Stimulated activated CD4-positive, alpha-beta T cell treated with anti-CD3 and anti-CD28 coated beads, TNF-alpha, amount 100 ng/mL, for 24 hours (primary cell): ENCODE results near the gene PCYT1A.
"Not testable (repeated sequence)": the region's sequence is repeated elsewhere in the genome, so short reads cannot be mapped to it uniquely, and the experiment has no call there.

ENCODE experiments used
- DNase-seq, 3 experiments: peaks; one replicate each; pipeline ENCODE4 v3.0.0-alpha.2; 2020; ENCODE audit warnings: low read depth in 3 of 3

PCYT1A gene

DNA sequence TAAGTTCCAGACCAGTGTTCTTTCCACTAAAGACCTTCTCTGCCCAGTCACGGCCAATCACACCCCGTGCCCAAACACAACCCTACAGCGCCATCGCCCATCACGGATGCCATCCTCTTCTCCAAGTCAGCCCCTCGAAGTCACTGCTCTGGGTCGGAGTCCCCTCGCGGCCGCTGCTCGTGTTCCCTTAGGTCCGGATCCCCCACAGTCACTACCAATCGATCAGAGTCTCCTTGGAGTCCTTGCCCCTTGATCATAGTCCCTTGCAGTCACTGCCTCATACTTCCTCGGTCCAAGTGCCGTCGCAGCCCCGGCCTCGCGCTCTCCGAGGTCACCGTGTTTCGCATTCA, 461 bp downstream of the PCYT1A start:
- DNase-seq, result no peak

DNA sequence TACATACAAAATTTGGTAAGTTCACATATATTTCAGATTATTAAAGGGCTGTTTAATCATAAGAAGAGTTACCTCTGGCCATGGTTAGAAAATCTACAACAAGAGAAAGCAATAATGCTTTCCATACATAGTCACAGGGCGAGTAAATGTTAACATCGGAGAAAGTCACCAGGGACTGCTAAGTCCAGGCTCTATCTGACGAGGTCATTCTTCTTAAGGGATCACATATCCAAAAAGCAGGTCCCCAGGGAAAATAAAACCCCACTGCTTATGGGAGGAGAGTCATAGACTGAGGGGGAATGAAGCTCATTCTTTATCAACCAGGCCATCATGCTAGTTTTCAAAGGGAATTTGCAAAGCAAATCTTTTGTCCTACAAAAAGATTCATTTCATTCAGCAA, 3.1 kb downstream of the PCYT1A start:
- no peak for DNase-seq

DNA sequence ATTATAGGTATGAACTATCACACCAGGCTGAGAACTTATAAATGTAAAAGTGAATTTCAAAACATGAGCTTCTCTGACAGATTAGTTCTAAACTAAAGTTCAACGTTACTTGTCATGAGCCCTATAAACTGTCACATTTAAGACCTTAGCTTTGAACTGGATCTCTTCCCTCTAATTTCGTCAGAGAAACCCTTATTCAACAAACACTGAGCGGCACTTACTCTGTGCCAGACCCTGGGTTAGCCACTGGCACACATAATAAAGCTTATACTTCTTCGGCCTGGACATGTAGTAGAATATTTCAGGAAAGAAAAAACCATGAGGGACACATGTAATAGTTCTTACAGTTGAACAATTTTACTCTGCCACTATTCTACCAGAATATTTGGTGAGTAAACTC, 5.6 kb downstream of the PCYT1A start:
- no peak for DNase-seq

DNA sequence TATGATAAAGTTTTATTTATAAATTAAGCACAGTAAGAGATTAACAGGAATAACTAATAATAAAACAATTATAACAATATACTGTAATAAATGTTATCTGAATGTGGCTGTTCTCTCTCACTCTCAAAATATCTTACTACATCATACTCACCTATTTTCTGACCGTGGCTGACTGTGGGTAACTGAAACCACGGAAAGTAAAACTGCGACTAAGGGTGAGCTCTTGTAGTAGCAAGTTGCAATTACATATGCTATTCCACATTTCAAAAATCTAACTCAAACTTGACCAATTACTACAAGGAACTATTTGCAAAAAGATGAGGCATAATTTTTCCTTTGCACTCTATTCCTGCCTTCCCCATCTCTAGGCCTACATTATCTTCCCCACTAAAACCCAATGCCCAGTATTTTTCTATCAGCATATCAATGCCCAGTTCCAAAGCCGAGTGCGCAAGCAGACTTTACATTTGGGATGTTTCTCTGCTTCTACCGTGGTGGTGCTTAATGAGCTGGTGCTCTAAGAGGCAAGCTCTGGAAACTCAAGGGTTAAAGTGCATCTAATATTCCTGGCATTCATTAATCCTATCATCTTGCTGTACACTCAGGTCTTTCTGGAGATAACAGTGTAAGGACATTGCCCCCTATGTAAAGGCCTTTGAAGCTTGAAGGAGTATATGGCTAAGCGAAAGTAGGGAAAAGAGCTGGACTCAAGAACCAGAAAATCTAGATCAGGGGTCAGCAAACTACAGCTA, 6.7 kb downstream of the PCYT1A start:
- DNase-seq, result no peak

DNA sequence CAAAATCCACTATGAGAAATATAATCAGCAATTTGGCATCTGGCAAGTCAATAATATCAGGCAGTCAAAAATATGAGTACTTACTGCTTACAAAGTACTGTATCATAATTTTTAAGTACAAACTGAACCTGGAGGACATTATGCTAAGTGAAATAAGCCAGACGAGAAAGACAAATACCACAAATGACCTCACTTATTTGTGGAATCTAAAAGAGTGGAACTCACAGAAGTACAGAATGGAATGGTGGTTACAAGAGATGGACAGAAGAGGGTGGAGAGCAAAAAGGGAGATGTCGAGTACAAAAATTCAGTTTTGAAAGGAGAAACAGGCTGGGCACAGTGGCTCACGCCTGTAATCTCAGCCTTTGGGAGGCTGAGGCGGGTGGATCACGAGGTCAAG, 12.4 kb downstream of the PCYT1A start:
- no peak for DNase-seq

DNA sequence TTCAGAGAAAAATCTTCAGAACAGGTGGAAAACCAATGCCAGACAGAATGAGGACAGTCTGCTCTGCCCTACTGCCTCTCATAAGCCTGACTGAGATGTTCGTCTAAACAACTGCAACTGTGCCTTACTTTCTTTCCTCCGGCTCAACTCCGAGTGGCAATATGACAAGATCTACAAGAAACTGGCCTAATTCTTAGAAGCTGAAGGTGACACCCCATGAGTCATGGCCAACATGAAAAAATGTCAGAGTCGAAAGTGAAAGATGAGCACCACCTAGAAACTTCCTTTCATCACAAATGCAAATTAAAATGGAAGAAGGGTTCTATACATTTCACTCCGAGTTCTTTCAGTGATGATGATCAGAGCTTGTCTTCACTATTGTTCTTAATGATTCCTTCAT, 12.9 kb downstream of the PCYT1A start:
- peak; percentile 40 to 66 (median 45) for DNase-seq

DNA sequence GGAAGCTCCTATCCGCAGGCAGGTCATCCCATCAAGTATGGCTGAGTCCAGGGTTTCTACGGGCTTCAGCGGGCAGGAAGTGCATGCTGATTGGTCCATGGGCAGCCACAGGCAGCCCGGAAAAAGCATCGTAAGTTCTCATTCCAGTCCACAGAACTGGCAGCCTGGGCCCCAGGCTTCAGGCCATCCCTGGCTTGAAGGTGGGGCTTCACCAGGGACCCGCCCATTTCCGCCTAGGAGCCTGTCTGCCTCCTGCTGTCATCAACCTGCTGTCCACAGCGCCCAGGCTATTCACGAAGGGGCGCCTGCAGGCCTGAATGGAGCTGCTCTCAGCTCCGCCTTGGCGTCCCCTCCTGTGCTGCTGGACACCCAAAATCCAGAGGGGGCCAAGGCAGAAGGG, 13.9 kb downstream of the PCYT1A start:
- DNase-seq, result no peak

DNA sequence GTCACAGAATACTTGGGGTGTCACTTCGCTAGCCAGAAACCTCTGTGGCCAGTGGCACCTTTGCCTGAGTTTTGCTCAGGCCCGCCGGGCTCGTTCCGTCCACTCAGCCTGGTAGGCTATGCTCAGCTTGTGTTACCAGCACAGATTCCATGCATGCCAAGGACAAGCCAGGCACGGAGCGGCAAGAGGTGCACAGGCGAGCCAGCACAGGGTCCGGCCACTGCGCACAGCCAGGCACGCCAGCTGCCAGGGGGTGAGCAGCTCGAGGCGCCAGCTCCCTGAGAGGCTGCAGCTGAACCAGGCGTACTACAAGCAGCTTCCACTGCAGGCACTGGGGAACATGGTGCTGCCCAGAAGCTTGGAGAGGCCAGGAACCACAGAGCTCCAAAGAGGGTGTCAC, 14.7 kb downstream of the PCYT1A start:
- DNase-seq, result no peak

DNA sequence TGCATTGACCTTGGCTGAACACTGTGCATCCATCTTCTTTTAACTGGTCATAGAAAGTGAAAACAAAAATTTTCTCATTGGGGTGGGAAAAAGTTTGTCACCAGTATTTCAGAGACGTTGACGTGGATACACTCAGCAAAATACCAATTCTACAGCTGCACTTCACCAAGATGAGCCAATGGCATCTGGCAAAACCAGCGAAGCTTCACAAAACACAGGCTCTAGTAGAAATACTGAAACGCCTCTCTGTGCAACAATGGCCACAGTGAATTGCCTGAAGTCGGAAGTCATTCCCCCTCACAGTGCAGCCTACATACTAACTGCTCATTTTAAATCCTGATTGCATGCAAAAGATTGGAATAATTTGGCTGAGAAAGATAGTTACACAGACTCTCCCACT, 17.0 kb downstream of the PCYT1A start:
- DNase-seq, result no peak

DNA sequence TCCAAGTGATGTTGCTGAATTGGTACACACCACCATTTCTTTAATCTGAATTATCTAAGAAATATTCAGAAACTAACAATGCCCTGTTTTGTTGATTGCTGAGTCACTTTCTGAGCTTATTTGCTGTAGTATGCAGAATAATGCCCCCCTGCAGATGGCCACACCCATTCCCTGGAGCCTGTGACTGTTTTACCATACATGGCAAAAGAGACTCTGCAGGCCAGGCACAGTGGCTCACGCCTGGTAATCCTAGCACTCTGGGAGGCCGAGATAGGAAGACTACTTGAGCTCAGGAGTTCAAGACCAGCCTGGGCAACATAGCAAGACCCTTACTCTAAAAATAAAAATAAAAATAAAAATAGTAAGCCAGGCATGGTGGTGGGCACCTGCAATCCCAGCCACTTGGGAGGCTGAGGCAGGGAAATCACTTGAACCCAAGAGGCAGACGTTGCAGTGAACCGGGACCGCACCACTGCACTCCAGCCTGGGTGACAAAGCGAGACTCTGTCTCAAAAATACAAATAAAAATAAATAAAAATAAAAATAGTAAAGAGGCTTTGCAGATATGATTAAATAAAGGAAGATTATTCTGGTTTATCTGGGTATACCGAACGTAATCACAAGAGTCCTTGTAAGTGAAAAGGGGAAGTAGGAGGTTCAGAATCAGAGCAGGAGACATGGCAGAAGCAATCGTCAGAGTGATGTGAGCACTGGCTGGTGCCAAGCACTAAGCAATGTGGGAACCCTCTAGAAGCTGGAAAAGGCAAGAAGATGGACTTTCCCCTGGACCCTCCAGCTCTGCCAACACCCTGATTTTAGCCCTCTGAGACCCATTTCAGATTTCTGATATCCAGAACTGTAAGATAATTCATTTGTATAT, 19.0 kb downstream of the PCYT1A start:
- DNase-seq, result no peak

DNA sequence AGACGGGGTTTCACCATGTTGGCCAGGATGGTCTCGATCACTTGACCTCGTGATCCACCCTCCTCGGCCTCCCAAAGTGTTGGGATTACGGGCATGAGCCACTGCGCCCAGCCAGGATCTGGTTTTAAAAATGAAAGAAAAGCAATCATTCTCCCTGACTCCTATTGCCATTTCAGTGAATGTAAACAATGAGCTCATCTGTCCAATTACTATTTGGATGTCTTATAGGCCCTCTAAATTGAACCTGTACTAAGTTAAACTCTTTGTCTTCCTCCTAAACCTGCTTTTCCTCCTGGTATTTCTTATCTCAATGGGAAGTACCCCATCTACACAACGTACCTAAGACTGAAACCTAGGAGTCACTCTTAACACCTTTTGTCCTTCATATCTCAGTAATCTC, 23.7 kb downstream of the PCYT1A start:
- DNase-seq, result no peak

DNA sequence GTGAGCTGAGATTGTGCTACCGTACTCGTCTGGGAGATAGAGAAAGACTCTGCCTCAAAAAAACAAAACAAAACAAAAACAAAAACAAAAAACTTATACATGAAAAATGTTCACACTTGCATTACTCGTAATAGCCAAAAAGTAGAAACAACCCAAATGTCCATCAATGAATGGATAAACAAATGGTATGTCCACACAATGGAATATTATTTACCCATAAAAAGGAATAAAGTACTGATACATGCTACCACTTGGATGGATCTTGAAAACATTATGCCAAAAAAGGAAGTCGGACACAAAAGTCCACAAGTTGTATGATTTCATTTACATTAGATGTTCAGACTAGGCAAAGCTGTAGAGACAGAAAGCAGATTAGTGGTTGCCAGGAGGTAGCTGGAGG, 26.7 kb downstream of the PCYT1A start:
- no peak for DNase-seq

DNA sequence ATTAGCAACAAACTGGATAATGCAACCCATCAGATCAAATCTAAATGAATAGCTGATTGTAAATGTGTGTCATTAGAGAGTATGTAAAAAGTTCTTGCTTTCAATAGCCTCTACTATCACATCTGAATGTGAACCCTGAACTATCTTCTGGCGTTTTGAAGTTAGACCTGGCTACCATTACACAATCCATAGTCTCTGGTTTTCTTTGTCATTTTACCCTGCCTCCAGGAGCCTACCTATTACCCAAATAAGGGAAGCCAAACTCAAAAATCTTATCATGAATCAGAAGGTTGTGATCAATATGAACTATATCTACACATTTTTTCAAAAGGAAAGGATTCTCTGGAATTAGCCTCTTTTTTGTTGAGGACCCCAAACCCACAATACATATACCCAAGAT, 31.8 kb downstream of the PCYT1A start:
- DNase-seq, result no peak

DNA sequence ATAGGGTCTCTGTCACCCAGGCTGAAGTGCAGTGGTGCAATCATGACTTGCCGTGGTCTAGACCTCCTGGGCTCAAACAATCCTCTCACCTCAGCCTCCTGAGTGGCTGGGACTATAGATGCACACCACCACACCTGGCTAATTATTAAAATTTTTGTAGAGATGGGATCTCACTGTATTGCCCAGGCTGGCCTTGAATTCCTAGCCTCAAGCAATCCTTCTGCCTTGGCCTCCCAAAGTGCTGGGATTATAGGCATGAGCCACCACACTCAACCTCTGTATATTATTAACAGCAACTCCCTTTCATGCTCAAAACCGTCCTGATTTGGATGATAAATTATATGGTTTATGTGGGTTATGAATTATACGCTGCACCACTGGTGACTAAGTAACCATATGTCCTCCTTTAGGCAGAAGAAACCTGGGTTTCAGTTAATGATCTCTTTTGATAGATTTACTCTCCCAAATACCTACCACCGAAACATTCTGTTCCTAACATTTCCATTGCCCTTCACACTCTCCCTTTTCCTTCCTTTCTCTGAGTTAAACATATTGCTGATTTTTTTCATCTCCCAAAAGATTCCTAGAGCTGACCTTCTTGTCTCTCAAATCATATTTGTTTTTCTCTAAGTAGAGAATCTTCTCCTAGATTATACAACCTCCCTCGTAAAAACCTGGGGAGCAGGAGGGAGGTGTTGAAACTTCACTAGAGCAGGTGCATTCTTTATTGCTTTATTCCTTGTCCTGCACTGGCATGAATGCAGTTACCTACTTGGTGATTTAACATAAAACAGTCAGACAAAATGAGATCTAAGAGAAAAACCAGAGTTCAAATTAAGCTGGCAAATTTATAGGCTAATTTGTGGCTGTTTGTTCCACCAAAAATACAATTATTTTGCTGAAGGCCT, 32.9 kb downstream of the PCYT1A start:
- no peak for DNase-seq

DNA sequence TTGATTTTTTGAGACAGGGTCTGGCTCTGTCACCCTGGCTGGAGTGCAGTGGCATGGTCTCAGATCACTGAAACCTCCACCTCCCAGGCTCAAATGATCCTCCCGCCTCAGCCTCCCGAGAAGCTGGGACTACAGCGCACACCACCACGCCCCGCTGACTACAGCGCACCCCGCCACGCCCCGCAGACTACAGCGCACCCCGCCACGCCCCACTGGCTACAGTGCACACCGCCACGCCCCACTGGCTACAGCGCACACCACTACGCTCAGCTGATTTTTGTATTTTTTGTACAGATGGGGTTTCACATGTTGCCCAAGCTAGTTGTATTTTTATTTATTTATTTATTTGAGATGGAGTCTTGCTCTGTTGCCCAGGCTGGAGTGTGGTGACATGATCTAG, 35.6 kb downstream of the PCYT1A start:
- no peak for DNase-seq

DNA sequence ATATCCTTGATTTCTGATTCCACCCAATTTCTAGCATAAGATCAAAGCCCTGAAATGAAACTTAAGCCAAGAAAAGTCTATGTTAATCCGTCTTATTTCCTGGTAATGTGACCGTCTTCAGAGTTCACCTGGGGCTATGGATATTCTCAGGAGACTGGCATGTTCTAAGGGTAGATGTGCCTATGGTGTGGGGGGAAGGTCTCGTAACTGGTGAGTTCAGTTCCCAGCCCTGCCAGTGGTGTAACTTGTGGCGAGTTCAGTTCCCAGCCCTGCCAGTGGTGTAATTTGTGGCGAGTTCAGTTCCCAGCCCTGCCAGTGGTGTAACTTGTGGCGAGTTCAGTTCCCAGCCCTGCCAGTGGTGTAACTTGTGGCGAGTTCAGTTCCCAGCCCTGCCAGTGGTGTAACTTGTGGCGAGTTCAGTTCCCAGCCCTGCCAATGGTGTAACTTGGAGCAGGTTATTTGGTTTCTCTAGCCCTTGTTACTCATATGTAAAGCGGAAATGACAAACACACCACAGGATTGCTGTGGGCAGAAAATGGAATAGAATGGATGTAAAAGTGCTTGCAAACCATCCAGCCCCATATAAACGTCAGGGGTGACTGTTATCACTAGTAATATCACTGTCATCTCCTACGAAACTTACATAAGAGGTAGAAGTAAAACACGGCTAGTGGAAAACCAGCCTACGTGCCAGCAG, 40.8 kb downstream of the PCYT1A start:
- no peak for DNase-seq

DNA sequence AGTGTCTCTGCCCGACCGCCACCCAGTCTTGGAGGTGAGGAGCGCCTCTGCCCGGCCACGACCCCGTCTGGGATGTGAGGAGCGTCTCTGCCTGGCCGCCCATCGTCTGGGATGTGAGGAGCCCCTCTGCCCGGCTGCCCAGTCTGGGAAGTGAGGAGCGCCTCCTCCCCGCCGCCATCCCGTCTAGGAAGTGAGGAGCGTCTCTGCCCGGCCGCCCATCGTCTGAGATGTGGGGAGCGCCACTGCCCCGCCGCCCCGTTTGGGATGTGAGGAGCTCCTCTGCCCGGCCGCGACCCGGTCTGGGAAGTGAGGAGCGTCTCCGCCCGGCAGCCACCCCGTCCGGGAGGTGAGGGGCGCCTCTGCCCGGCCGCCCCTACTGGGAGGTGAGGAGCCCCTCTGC, 43.4 kb downstream of the PCYT1A start:
- not testable (repeated sequence) for DNase-seq

DNA sequence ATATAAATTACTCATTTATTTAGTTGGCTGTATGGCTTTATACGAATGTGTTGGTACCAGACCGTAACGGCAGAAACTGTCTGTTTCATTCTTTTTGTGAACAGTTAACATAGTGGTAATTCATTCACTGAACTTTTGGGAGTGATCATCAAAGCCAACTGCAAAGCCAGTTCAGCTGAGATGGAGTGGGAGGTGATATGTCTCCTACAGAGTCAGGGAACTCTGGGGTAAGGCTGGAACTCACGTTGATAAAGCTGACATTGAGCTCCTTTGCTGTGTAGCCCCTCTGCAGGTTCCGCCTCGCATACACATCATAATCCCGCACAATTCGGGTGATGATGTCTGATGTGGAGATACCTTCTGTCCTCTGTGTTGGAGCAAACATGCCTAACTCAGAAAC, 45.8 kb downstream of the PCYT1A start:
- DNase-seq, result no peak

DNA sequence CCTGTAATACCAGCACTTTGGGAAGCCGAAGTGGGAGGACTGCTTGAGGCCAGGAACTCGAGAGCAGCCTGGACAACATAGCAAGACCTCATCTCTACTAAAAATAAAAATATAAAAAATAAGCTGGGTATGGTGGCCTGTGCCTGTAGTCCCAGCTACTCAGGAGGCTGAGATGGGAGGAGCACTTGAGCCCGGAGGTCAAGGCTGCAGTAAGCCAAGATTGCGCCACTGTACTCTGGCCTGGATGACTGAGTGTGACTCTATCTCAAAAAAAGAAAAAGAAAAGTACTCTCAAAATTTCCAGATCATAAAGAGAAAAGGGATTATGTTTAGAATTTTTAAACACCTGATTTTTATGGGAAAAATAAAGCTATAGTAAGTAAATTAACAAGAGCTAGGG, 47.1 kb downstream of the PCYT1A start:
- no peak for DNase-seq

DNA sequence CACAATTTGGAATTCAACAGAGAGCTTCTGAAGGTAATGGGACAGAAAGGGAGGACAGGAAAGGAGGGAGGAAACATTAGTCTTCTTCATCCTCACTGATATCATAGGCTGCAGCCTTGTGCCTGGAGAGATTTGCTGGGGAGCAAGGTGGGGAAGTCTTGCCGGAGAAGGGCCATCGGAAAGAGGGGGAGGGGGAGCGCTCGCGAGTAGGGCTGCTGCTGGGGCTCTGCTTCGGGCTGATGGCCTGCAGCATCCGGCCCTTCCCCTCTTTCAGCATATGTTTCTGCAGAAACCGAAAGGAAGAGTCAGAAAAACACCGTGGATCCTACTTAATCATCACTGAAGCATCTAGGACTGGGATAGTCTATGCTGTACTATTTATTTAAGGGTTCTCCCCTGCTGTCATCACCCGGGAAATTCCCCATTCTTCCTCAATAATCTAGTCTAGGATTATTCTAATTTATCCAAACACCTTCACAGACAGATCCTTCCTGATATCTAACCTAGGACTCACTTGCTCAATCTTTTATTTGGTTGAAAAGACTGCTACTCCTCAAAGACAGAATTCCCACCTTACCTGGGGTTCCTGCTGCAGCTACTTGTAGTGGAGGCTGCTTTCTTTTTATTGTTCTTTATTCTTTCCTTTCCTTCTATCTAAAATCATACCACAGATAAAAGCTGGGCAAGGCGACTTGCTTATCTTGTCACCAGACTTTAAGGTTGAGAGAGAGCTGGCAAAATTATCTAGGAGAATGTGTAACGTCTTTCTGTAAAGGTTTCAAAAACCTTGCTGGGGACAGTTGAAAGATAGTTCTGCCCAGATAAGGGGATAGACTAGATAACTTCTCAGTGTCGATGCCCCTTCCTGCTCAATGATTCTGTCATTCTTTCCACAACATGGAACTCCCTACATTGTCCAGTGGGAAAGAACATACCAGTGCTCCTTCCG, 48.6 kb downstream of the PCYT1A start:
- no peak for DNase-seq

DNA sequence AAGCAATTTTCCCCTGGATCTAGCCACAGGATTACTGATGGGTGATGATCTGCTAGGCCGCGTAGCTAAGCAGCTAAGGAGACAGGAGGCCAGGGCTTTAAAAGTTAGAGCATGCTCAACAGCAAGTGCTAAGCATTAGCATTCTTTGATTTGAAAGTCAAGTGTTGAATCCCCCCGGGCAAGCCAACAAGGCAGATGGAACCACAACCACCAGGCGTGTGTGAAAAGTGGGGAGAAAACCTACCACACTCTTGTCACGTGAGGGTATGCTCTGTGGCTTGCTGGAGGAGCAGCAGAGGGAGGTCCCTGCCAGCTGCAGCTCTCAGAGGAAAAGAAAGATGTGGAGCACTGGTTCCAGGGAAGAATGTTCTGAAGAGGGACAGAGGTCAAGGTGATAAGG, 50.3 kb downstream of the PCYT1A start:
- no peak for DNase-seq
